Measurements from ENCODE around the gene THAP7.

THAP7 gene

GRCh38 chr22:20979243-20979809 lies 22.6 kb downstream of the THAP7 start:
- TF ChIP-seq FOXP2 (optimal IDR thresholded peaks at IDR 0.05; ENCODE audit: borderline replicate concordance, extremely low read depth, extremely low read length, insufficient read depth) (no peak), TAF1 (IDR thresholded peaks at IDR 0.05; ENCODE audit: borderline replicate concordance, insufficient read depth, low read length) (no peak), POLR2AphosphoS5 (IDR thresholded peaks at IDR 0.05; ENCODE audit: low read depth, low read length) (no peak), SIN3A (IDR thresholded peaks at IDR 0.05; ENCODE audit: borderline replicate concordance, insufficient read depth, low read length) (no peak)
- TF ChIP-seq, protein P1, sequence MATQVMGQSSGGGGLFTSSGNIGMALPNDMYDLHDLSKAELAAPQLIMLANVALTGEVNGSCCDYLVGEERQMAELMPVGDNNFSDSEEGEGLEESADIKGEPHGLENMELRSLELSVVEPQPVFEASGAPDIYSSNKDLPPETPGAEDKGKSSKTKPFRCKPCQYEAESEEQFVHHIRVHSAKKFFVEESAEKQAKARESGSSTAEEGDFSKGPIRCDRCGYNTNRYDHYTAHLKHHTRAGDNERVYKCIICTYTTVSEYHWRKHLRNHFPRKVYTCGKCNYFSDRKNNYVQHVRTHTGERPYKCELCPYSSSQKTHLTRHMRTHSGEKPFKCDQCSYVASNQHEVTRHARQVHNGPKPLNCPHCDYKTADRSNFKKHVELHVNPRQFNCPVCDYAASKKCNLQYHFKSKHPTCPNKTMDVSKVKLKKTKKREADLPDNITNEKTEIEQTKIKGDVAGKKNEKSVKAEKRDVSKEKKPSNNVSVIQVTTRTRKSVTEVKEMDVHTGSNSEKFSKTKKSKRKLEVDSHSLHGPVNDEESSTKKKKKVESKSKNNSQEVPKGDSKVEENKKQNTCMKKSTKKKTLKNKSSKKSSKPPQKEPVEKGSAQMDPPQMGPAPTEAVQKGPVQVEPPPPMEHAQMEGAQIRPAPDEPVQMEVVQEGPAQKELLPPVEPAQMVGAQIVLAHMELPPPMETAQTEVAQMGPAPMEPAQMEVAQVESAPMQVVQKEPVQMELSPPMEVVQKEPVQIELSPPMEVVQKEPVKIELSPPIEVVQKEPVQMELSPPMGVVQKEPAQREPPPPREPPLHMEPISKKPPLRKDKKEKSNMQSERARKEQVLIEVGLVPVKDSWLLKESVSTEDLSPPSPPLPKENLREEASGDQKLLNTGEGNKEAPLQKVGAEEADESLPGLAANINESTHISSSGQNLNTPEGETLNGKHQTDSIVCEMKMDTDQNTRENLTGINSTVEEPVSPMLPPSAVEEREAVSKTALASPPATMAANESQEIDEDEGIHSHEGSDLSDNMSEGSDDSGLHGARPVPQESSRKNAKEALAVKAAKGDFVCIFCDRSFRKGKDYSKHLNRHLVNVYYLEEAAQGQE (IDR thresholded peaks at IDR 0.05; ENCODE audit: insufficient read depth in 1 of 2, low read depth in 2 of 2, low read length in 2 of 2): no peak

- TF ChIP-seq TAF1 (IDR thresholded peaks at IDR 0.05; ENCODE audit: borderline replicate concordance, insufficient read depth, low read length): no peak
- TF ChIP-seq, protein P1 (IDR thresholded peaks at IDR 0.05; ENCODE audit: insufficient read depth in 1 of 2, low read depth in 2 of 2, low read length in 2 of 2): no peak
- TF ChIP-seq POLR2AphosphoS5 (IDR thresholded peaks at IDR 0.05; ENCODE audit: low read depth, low read length): no peak
- no peak for TF ChIP-seq SIN3A (IDR thresholded peaks at IDR 0.05; ENCODE audit: borderline replicate concordance, insufficient read depth, low read length)
- TF ChIP-seq FOXP2 (optimal IDR thresholded peaks at IDR 0.05; ENCODE audit: borderline replicate concordance, extremely low read depth, extremely low read length, insufficient read depth): no peak
Observed at GRCh38 chr22:20978419-20978818, 23.5 kb downstream of the THAP7 start.

DNA sequence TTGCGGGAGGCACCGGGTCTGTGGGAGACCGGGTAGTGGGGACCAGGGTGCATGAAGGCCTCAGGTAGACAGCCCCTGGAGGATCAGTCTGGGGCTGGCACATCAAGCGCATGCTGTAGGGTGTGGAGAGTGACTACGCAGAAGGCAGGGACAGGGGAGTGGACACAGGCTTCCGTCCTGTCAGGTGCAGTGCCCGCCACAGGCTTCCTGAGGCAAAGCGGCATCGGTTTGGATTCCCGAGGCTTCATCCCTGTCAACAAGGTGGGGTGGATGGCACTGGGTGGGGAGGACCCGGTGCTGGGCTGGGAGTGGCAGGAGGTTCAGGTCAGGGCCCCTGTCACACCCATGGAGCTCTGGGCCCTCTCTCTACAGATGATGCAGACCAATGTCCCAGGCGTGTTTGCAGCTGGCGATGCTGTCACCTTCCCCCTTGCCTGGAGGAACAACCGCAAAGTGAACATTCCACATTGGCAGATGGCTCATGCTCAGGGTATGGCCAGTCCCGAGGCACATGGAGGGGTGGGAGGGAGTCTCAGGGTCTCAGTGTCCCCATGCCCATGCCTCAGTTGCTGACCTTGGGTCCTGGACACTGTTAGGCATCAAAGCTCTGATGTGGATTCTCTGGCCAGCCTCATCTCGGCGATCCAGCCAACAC lies 24.3 kb downstream of the THAP7 start:
- TF ChIP-seq FOXP2 (optimal IDR thresholded peaks at IDR 0.05; ENCODE audit: borderline replicate concordance, extremely low read depth, extremely low read length, insufficient read depth) (no peak), TAF1 (IDR thresholded peaks at IDR 0.05; ENCODE audit: borderline replicate concordance, insufficient read depth, low read length) (no peak), SIN3A (IDR thresholded peaks at IDR 0.05; ENCODE audit: borderline replicate concordance, insufficient read depth, low read length) (no peak)
- TF ChIP-seq, protein P1 (IDR thresholded peaks at IDR 0.05; ENCODE audit: insufficient read depth in 1 of 2, low read depth in 2 of 2, low read length in 2 of 2): no peak

GRCh38 chr22:20977019-20977418 lies 24.9 kb downstream of the THAP7 start:
- TF ChIP-seq, protein P1 (IDR thresholded peaks at IDR 0.05; ENCODE audit: insufficient read depth in 1 of 2, low read depth in 2 of 2, low read length in 2 of 2): no peak
- no peak for TF ChIP-seq FOXP2 (optimal IDR thresholded peaks at IDR 0.05; ENCODE audit: borderline replicate concordance, extremely low read depth, extremely low read length, insufficient read depth)
- no peak for TF ChIP-seq SIN3A (IDR thresholded peaks at IDR 0.05; ENCODE audit: borderline replicate concordance, insufficient read depth, low read length)
- no peak for TF ChIP-seq POLR2AphosphoS5 (IDR thresholded peaks at IDR 0.05; ENCODE audit: low read depth, low read length)
- TF ChIP-seq TAF1 (IDR thresholded peaks at IDR 0.05; ENCODE audit: borderline replicate concordance, insufficient read depth, low read length): no peak

Data from PFSK-1 (cell line).